Adipocyte (in vitro differentiated cells): ENCODE data around the gene LRRC28.

ENCODE experiments used
- DNase-seq: peaks from one replicate; pipeline ENCODE4 v3.0.0-alpha.2; 2015; ENCODE audit warnings: low read depth
- H3K27me3 ChIP-seq: replicated peaks from 2 replicates; pipeline ENCODE4 v1.7.0; 2013; ENCODE audit warnings: mild to moderate bottlenecking, low read length, moderate library complexity; ENCODE audit not compliant: control insufficient read depth, insufficient read depth
- H3K36me3 ChIP-seq: 2 replicates; pipeline ENCODE4 v1.7.0; 2013; ENCODE audit warnings: low read length, mild to moderate bottlenecking, moderate library complexity; ENCODE audit not compliant: control insufficient read depth, insufficient read depth, severe bottlenecking
- H3K4me1 ChIP-seq: 2 replicates; pipeline ENCODE4 v1.7.0; 2013; ENCODE audit warnings: mild to moderate bottlenecking, low read length, moderate library complexity; ENCODE audit not compliant: control insufficient read depth, insufficient read depth
- H3K4me3 ChIP-seq: 2 replicates; pipeline ENCODE4 v1.7.0; 2013; ENCODE audit warnings: mild to moderate bottlenecking, low read length, moderate library complexity
- H3K9ac ChIP-seq: 2 replicates; pipeline ENCODE4 v1.7.0; 2013; ENCODE audit warnings: mild to moderate bottlenecking, low read length, moderate library complexity
- H3K9me3 ChIP-seq: 2 replicates; pipeline ENCODE4 v1.7.0; 2013; ENCODE audit warnings: mild to moderate bottlenecking, low read length, moderate library complexity; ENCODE audit not compliant: control insufficient read depth

LRRC28 gene

GRCh38 chr15:99402014-99402729 lies 150.9 kb downstream of the LRRC28 start:
- no peaks in the 10 kb centered on the region for H3K9me3 ChIP-seq
- no peaks in the 10 kb centered on the region for H3K27me3 ChIP-seq
- no peaks in the 10 kb centered on the region for H3K36me3 ChIP-seq
- peak; percentile 42 for DNase-seq
- H3K4me1 ChIP-seq = peaks cover 5% of the 10 kb centered on the region
- no peak overlapping the region for H3K4me3 ChIP-seq
- no peak overlapping the region for H3K9ac ChIP-seq

GRCh38 chr15:99403597-99403996 lies 152.3 kb downstream of the LRRC28 start:
- Histone ChIP-seq H3K9ac (no peak overlapping the region), H3K36me3 (no peaks in the 10 kb centered on the region), H3K9me3 (no peaks in the 10 kb centered on the region), H3K4me1 (peaks cover 11% of the 10 kb centered on the region), H3K27me3 (no peaks in the 10 kb centered on the region), H3K4me3 (no peak overlapping the region)
- no peak for DNase-seq

- peaks cover 12% of the 10 kb centered on the region for H3K4me1 ChIP-seq
- no peaks in the 10 kb centered on the region for H3K9me3 ChIP-seq
- H3K36me3 ChIP-seq = no peaks in the 10 kb centered on the region
- H3K27me3 ChIP-seq = no peaks in the 10 kb centered on the region
- H3K4me3 ChIP-seq = no peak overlapping the region
- no peak for DNase-seq
- no peak overlapping the region for H3K9ac ChIP-seq
Measured at GRCh38 chr15:99404454-99404853, 153.2 kb downstream of the LRRC28 start.

- H3K36me3 ChIP-seq = no peaks in the 10 kb centered on the region
- H3K27me3 ChIP-seq = no peaks in the 10 kb centered on the region
- peaks cover 12% of the 10 kb centered on the region for H3K4me1 ChIP-seq
- H3K9ac ChIP-seq = no peak overlapping the region
- H3K9me3 ChIP-seq = no peaks in the 10 kb centered on the region
- H3K4me3 ChIP-seq = no peak overlapping the region
- DNase-seq = no peak
Measured at GRCh38 chr15:99406120-99406519, 154.8 kb downstream of the LRRC28 start.

GRCh38 chr15:99406716-99407487 lies 155.6 kb downstream of the LRRC28 start:
- no peaks in the 10 kb centered on the region for H3K9me3 ChIP-seq
- H3K36me3 ChIP-seq = no peaks in the 10 kb centered on the region
- no peak overlapping the region for H3K4me3 ChIP-seq
- H3K9ac ChIP-seq = no peak overlapping the region
- H3K4me1 ChIP-seq = peaks cover 12% of the 10 kb centered on the region
- H3K27me3 ChIP-seq = no peaks in the 10 kb centered on the region
- DNase-seq = no peak

- H3K9ac ChIP-seq = no peak overlapping the region
- peaks cover 12% of the 10 kb centered on the region for H3K4me1 ChIP-seq
- H3K27me3 ChIP-seq = no peaks in the 10 kb centered on the region
- H3K4me3 ChIP-seq = no peak overlapping the region
- no peaks in the 10 kb centered on the region for H3K9me3 ChIP-seq
- DNase-seq = no peak
- no peaks in the 10 kb centered on the region for H3K36me3 ChIP-seq
Measured at GRCh38 chr15:99407716-99408115, 156.4 kb downstream of the LRRC28 start.

- no peaks in the 10 kb centered on the region for H3K9me3 ChIP-seq
- DNase-seq = peak; percentile 59
- H3K4me1 ChIP-seq = peaks cover 12% of the 10 kb centered on the region
- H3K27me3 ChIP-seq = no peaks in the 10 kb centered on the region
- H3K36me3 ChIP-seq = no peaks in the 10 kb centered on the region
- peak overlapping the region; percentile 15 for H3K9ac ChIP-seq
- peak overlapping the region; percentile 16 for H3K4me3 ChIP-seq
Measured at GRCh38 chr15:99408236-99409096, 157.2 kb downstream of the LRRC28 start.

- no peaks in the 10 kb centered on the region for H3K36me3 ChIP-seq
- H3K4me1 ChIP-seq = peaks cover 12% of the 10 kb centered on the region
- no peaks in the 10 kb centered on the region for H3K27me3 ChIP-seq
- H3K9me3 ChIP-seq = no peaks in the 10 kb centered on the region
- peak; percentile 53 for DNase-seq
- H3K9ac ChIP-seq = peak overlapping the region; percentile 15
- peak overlapping the region; percentile 16 for H3K4me3 ChIP-seq
Measured at GRCh38 chr15:99409097-99409473, 157.8 kb downstream of the LRRC28 start.

GRCh38 chr15:99409560-99409959 lies 158.3 kb downstream of the LRRC28 start:
- Histone ChIP-seq H3K4me1 (peaks cover 12% of the 10 kb centered on the region), H3K4me3 (no peak overlapping the region), H3K9ac (no peak overlapping the region), H3K9me3 (no peaks in the 10 kb centered on the region), H3K36me3 (no peaks in the 10 kb centered on the region), H3K27me3 (no peaks in the 10 kb centered on the region)
- DNase-seq = no peak

GRCh38 chr15:99410477-99410876 lies 159.2 kb downstream of the LRRC28 start:
- Histone ChIP-seq H3K4me3 (no peak overlapping the region), H3K9me3 (no peaks in the 10 kb centered on the region), H3K27me3 (no peaks in the 10 kb centered on the region), H3K9ac (no peak overlapping the region), H3K36me3 (no peaks in the 10 kb centered on the region), H3K4me1 (peaks cover 12% of the 10 kb centered on the region)
- no peak for DNase-seq

GRCh38 chr15:99411234-99411633 lies 160.0 kb downstream of the LRRC28 start:
- H3K4me1 ChIP-seq = peaks cover 12% of the 10 kb centered on the region
- H3K4me3 ChIP-seq = no peak overlapping the region
- no peaks in the 10 kb centered on the region for H3K36me3 ChIP-seq
- H3K9ac ChIP-seq = no peak overlapping the region
- no peaks in the 10 kb centered on the region for H3K9me3 ChIP-seq
- DNase-seq = no peak
- H3K27me3 ChIP-seq = no peaks in the 10 kb centered on the region
